Stimulated activated memory B cell treated with anti-CD40 and anti-IgM and Interleukin-4, amounts not matched to agents 10 μg/mL and 1 μg/mL and 100 μg/mL, for 72 hours (primary cell): ENCODE results near the gene GPR33.

ENCODE experiments used
- ATAC-seq: fragments of 150-1000 bp; cut with Tn5 transposase; 2 replicates; pipeline ENCODE4 v1.10.0; 2021
- H3K27ac Mint-ChIP-seq: one replicate; pipeline ENCODE4 v1.8.0; 2022; ENCODE audit warnings: mild to moderate bottlenecking, mixed read lengths
- H3K27me3 Mint-ChIP-seq: one replicate; pipeline ENCODE4 v1.8.0; 2022; ENCODE audit warnings: mixed read lengths
- H3K36me3 Mint-ChIP-seq: one replicate; pipeline ENCODE4 v1.8.0; 2022; ENCODE audit warnings: mixed read lengths
- H3K4me1 Mint-ChIP-seq: one replicate; pipeline ENCODE4 v1.8.0; 2022; ENCODE audit warnings: mixed read lengths
- H3K4me3 Mint-ChIP-seq: one replicate; pipeline ENCODE4 v1.8.0; 2022; ENCODE audit warnings: mild to moderate bottlenecking, moderate library complexity, mixed read lengths
- H3K9me3 Mint-ChIP-seq: one replicate; pipeline ENCODE4 v1.8.0; 2022; ENCODE audit warnings: mixed read lengths

The GPR33 gene

GRCh38 chr14:31487886-31488285 is at the start of gene GPR33:
TSS of gene GPR33 (minus strand) at chr14:31488039. CDS start at chr14:31483965, 4,074 bp downstream.
- peak within 1 kb of the TSS; percentile 44 for H3K27ac Mint-ChIP-seq
- no peak within 1 kb of the TSS for H3K4me3 Mint-ChIP-seq
- peaks cover 52% of the 10 kb centered on the region for H3K4me1 Mint-ChIP-seq
- H3K36me3 Mint-ChIP-seq = no peaks in the 10 kb centered on the region
- ATAC-seq = peak; percentile 27
- no peaks in the 10 kb centered on the region for H3K9me3 Mint-ChIP-seq
- no peaks in the 10 kb centered on the region for H3K27me3 Mint-ChIP-seq

GRCh38 chr14:31536201-31536960 is 48.5 kb upstream of the GPR33 start:
- Mint-ChIP-seq H3K27me3 (peaks cover 3% of the 10 kb centered on the region), H3K9me3 (no peaks in the 10 kb centered on the region), H3K4me1 (no peaks in the 10 kb centered on the region), H3K36me3 (no peaks in the 10 kb centered on the region), H3K4me3 (no peak overlapping the region), H3K27ac (no peak overlapping the region)
- ATAC-seq = no peak

- ATAC-seq = no peak
- Mint-ChIP-seq H3K27me3 (no peaks in the 10 kb centered on the region), H3K4me3 (no peak overlapping the region), H3K9me3 (no peaks in the 10 kb centered on the region), H3K36me3 (no peaks in the 10 kb centered on the region), H3K4me1 (no peaks in the 10 kb centered on the region), H3K27ac (no peak overlapping the region)
Measured at GRCh38 chr14:31530136-31530535, 42.3 kb upstream of the GPR33 start.

GRCh38 chr14:31529053-31529452 is 41.2 kb upstream of the GPR33 start:
- H3K4me1 Mint-ChIP-seq = no peaks in the 10 kb centered on the region
- H3K27ac Mint-ChIP-seq = no peak overlapping the region
- no peak for ATAC-seq
- H3K9me3 Mint-ChIP-seq = no peaks in the 10 kb centered on the region
- no peaks in the 10 kb centered on the region for H3K27me3 Mint-ChIP-seq
- H3K36me3 Mint-ChIP-seq = no peaks in the 10 kb centered on the region
- H3K4me3 Mint-ChIP-seq = no peak overlapping the region

GRCh38 chr14:31527546-31527945 is 39.7 kb upstream of the GPR33 start:
- Mint-ChIP-seq H3K4me1 (no peaks in the 10 kb centered on the region), H3K36me3 (no peaks in the 10 kb centered on the region), H3K4me3 (no peak overlapping the region), H3K27me3 (peaks cover 9% of the 10 kb centered on the region), H3K9me3 (no peaks in the 10 kb centered on the region), H3K27ac (no peak overlapping the region)
- ATAC-seq = no peak

GRCh38 chr14:31527087-31527486 is 39.2 kb upstream of the GPR33 start:
- Mint-ChIP-seq H3K9me3 (no peaks in the 10 kb centered on the region), H3K4me3 (no peak overlapping the region), H3K27ac (no peak overlapping the region), H3K27me3 (peaks cover 9% of the 10 kb centered on the region), H3K4me1 (no peaks in the 10 kb centered on the region), H3K36me3 (no peaks in the 10 kb centered on the region)
- ATAC-seq = no peak

GRCh38 chr14:31510855-31511254 is 23.0 kb upstream of the GPR33 start:
- H3K27ac Mint-ChIP-seq = no peak overlapping the region
- H3K9me3 Mint-ChIP-seq = no peaks in the 10 kb centered on the region
- no peaks in the 10 kb centered on the region for H3K27me3 Mint-ChIP-seq
- H3K36me3 Mint-ChIP-seq = no peaks in the 10 kb centered on the region
- no peaks in the 10 kb centered on the region for H3K4me1 Mint-ChIP-seq
- no peak overlapping the region for H3K4me3 Mint-ChIP-seq
- no peak for ATAC-seq

GRCh38 chr14:31510222-31510621 is 22.4 kb upstream of the GPR33 start:
- no peak for ATAC-seq
- Mint-ChIP-seq H3K27ac (no peak overlapping the region), H3K27me3 (no peaks in the 10 kb centered on the region), H3K36me3 (no peaks in the 10 kb centered on the region), H3K4me1 (no peaks in the 10 kb centered on the region), H3K4me3 (no peak overlapping the region), H3K9me3 (no peaks in the 10 kb centered on the region)

GRCh38 chr14:31508135-31508534 is 20.3 kb upstream of the GPR33 start:
- Mint-ChIP-seq H3K4me1 (no peaks in the 10 kb centered on the region), H3K9me3 (no peaks in the 10 kb centered on the region), H3K4me3 (no peak overlapping the region)

GRCh38 chr14:31505411-31505810 is 17.6 kb upstream of the GPR33 start:
- H3K36me3 Mint-ChIP-seq = no peaks in the 10 kb centered on the region
- H3K27ac Mint-ChIP-seq = no peak overlapping the region
- H3K9me3 Mint-ChIP-seq = no peaks in the 10 kb centered on the region
- no peaks in the 10 kb centered on the region for H3K27me3 Mint-ChIP-seq
- ATAC-seq = no peak
- H3K4me1 Mint-ChIP-seq = no peaks in the 10 kb centered on the region
- H3K4me3 Mint-ChIP-seq = no peak overlapping the region

More at GRCh38 chr14:31508135-31508534, 20.3 kb upstream of the GPR33 start:
- H3K27ac Mint-ChIP-seq = no peak overlapping the region
- no peaks in the 10 kb centered on the region for H3K27me3 Mint-ChIP-seq
- H3K36me3 Mint-ChIP-seq = no peaks in the 10 kb centered on the region
- ATAC-seq = no peak

- ATAC-seq = no peak
- no peak overlapping the region for H3K4me3 Mint-ChIP-seq
- no peaks in the 10 kb centered on the region for H3K4me1 Mint-ChIP-seq
Measured at GRCh38 chr14:31501870-31502269, 14.0 kb upstream of the GPR33 start.

GRCh38 chr14:31492759-31493498 is 5.1 kb upstream of the GPR33 start:
- Mint-ChIP-seq H3K4me1 (peaks cover 55% of the 10 kb centered on the region), H3K36me3 (no peaks in the 10 kb centered on the region), H3K27me3 (peaks cover 6% of the 10 kb centered on the region), H3K4me3 (peak overlapping the region; percentile 9), H3K27ac (no peak overlapping the region), H3K9me3 (no peaks in the 10 kb centered on the region)
- no peak for ATAC-seq

More at GRCh38 chr14:31501870-31502269, 14.0 kb upstream of the GPR33 start:
- Mint-ChIP-seq H3K27ac (no peak overlapping the region), H3K27me3 (peaks cover 6% of the 10 kb centered on the region), H3K36me3 (no peaks in the 10 kb centered on the region), H3K9me3 (peaks cover 6% of the 10 kb centered on the region)

GRCh38 chr14:31489691-31490090 is 1.9 kb upstream of the GPR33 start:
- no peak overlapping the region for H3K4me3 Mint-ChIP-seq
- H3K9me3 Mint-ChIP-seq = no peaks in the 10 kb centered on the region
- H3K27ac Mint-ChIP-seq = no peak overlapping the region
- peaks cover 69% of the 10 kb centered on the region for H3K4me1 Mint-ChIP-seq
- H3K27me3 Mint-ChIP-seq = no peaks in the 10 kb centered on the region
- peak; percentile 87 for ATAC-seq
- H3K36me3 Mint-ChIP-seq = no peaks in the 10 kb centered on the region

- peaks cover 44% of the 10 kb centered on the region for H3K4me1 Mint-ChIP-seq
- H3K36me3 Mint-ChIP-seq = no peaks in the 10 kb centered on the region
- ATAC-seq = no peak
- no peak overlapping the region for H3K27ac Mint-ChIP-seq
- no peak overlapping the region for H3K4me3 Mint-ChIP-seq
- no peaks in the 10 kb centered on the region for H3K27me3 Mint-ChIP-seq
- H3K9me3 Mint-ChIP-seq = no peaks in the 10 kb centered on the region
Measured at GRCh38 chr14:31486764-31487163, 1.1 kb downstream of the GPR33 start.

- Mint-ChIP-seq H3K36me3 (no peaks in the 10 kb centered on the region), H3K27ac (no peak overlapping the region), H3K9me3 (no peaks in the 10 kb centered on the region), H3K4me1 (peaks cover 30% of the 10 kb centered on the region), H3K27me3 (no peaks in the 10 kb centered on the region), H3K4me3 (no peak overlapping the region)
- peak; percentile 59 for ATAC-seq
Measured at GRCh38 chr14:31484754-31485153, 3.1 kb downstream of the GPR33 start.

- no peak for ATAC-seq
- no peak overlapping the region for H3K4me3 Mint-ChIP-seq
- no peaks in the 10 kb centered on the region for H3K4me1 Mint-ChIP-seq
- H3K36me3 Mint-ChIP-seq = no peaks in the 10 kb centered on the region
- H3K27ac Mint-ChIP-seq = no peak overlapping the region
- H3K27me3 Mint-ChIP-seq = no peaks in the 10 kb centered on the region
- H3K9me3 Mint-ChIP-seq = peaks cover 3% of the 10 kb centered on the region
Measured at GRCh38 chr14:31480156-31480555, 7.7 kb downstream of the GPR33 start.
